HL-60/S4 treated with phorbol 12-myristate 13-acetate at 8.2 ng/mL for 4 days and 3 days (cell line): ENCODE results near the gene FAM107B.

Experiments used
- in situ Hi-C: fragments of 300-500 bp; cut with MboI; formaldehyde crosslinking; loops from 2 replicates; pipeline ENCODE4 v1.15.0; 2022; ENCODE audit warnings: low sequenced_read_pairs

FAM107B gene

GRCh38 chr10:14470920-14471319, 303.8 kb downstream of the FAM107B start:
- in situ Hi-C loops: no loop called here

DNA sequence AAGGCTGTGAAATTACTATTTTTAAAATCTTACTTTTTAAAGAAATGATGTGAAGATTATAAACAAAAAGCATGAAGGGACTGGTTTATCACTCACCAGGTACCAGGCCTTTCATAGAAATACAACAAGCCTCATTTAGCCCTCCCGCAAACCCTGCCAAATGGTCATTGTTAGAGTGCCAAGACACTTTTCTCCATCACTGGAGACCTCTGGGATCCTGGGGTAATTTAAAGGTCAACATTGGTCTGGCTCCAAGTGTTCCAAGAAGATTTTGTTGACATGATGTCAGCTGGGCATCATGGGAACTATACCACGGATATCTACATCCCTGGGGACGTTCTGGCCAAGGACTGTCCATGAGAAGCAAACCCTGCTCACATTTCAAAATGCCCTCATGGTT, 306.0 kb downstream of the FAM107B start:
- in situ Hi-C loops: no loop called here
